ENCODE measurements around the gene FAM236C.
"Not testable (repeated sequence)": the region's sequence is repeated elsewhere in the genome, so short reads cannot be mapped to it uniquely, and the experiment has no call there.

FAM236C gene
- 0 reads per million in 17 experiments for total RNA-seq

- not testable (repeated sequence) for DNase-seq
These were observed at the start of gene FAM236C for GRCh38 chrX:72912315-72912714. Gene FAM236C (plus strand): TSS chrX:72912615. CDS start chrX:72912715, 100 bp downstream.

GRCh38 chrX:72882898-72883297, 29.5 kb upstream of the FAM236C start:
- DNase-seq: not testable (repeated sequence)

GRCh38 chrX:72889740-72890139, 22.7 kb upstream of the FAM236C start:
- DNase-seq: not testable (repeated sequence)

- DNase-seq: not testable (repeated sequence)
These were observed 3.7 kb downstream of the FAM236C start for GRCh38 chrX:72916096-72916495.

GRCh38 chrX:72932283-72932682, 19.9 kb downstream of the FAM236C start:
- DNase-seq: not testable (repeated sequence)

- DNase-seq: not testable (repeated sequence)
These were observed 24.0 kb downstream of the FAM236C start for GRCh38 chrX:72936455-72936854.

- not testable (repeated sequence) for DNase-seq
These were observed 24.6 kb downstream of the FAM236C start for GRCh38 chrX:72936882-72937455.

- DNase-seq: not testable (repeated sequence)
These were observed 25.5 kb downstream of the FAM236C start, which contains the start of gene FAM236A for GRCh38 chrX:72937906-72938305. Gene FAM236A (plus strand): TSS chrX:72938206. CDS start chrX:72938263, 57 bp downstream.

GRCh38 chrX:72942272-72942671, 29.9 kb downstream of the FAM236C start:
- DNase-seq: not testable (repeated sequence)

- not testable (repeated sequence) for DNase-seq
These were observed 30.8 kb downstream of the FAM236C start for GRCh38 chrX:72943035-72943818.

GRCh38 chrX:72943819-72944169, 31.4 kb downstream of the FAM236C start, which contains the start of gene DMRTC1:
Gene DMRTC1 (minus strand): TSS chrX:72943837. CDS start chrX:72875694, 68,143 bp downstream.
- not testable (repeated sequence) for DNase-seq

GRCh38 chrX:72959971-72960370, 47.6 kb downstream of the FAM236C start:
- not testable (repeated sequence) for DNase-seq

All from suppressor macrophage (primary cell).